Natural killer cell (primary cell): ENCODE measurements around the gene PYGL. TPM values are rescaled to one million over a fixed set of nuclear protein-coding genes. Genes with fewer than 3 reads are reported as not detected.

Experiments used
- ATAC-seq, 3 donors: fragments of 150-1000 bp in 2 of 3; fragments of 200-7000 bp in 1 of 3; cut with Tn5 transposase; 1 replicate in 1 of 3; 2 replicates in 2 of 3; pipeline ENCODE4 v1.10.0; 2021; ENCODE audit warnings: mild to moderate bottlenecking in 2 of 3, moderate library complexity in 2 of 3
- DNase-seq, 2 donors: peaks; one replicate each; pipeline versions ENCODE4 v3.0.0 to v3.0.0-alpha.2; 2013 to 2021; ENCODE audit warnings: mixed read lengths in 1 of 2
- H3K27ac ChIP-seq: one replicate; pipeline ENCODE4 v1.5.1; 2013; ENCODE audit warnings: mild to moderate bottlenecking, low read length
- H3K27me3 ChIP-seq: one replicate; pipeline ENCODE4 v1.6.1; 2013; ENCODE audit warnings: low read length; ENCODE audit not compliant: control insufficient read depth, insufficient read depth
- H3K36me3 ChIP-seq: one replicate; pipeline ENCODE4 v1.6.1; 2013; ENCODE audit warnings: low read length; ENCODE audit not compliant: control insufficient read depth, insufficient read depth
- H3K4me1 ChIP-seq: one replicate; pipeline ENCODE4 v1.6.1; 2013; ENCODE audit warnings: low read length; ENCODE audit not compliant: control insufficient read depth, insufficient read depth
- H3K4me3 ChIP-seq: one replicate; pipeline ENCODE4 v1.5.1; 2013; ENCODE audit warnings: low read length
- H3K9me3 ChIP-seq: one replicate; pipeline ENCODE4 v1.6.1; 2013; ENCODE audit warnings: low read length; ENCODE audit not compliant: control insufficient read depth, insufficient read depth
- H3K27ac Mint-ChIP-seq, 2 donors: one replicate each; pipeline ENCODE4 v1.8.0; 2022; ENCODE audit warnings: mild to moderate bottlenecking in 2 of 2, mixed read lengths in 2 of 2, moderate library complexity in 1 of 2
- H3K27me3 Mint-ChIP-seq, 2 donors: one replicate each; pipeline ENCODE4 v1.8.0; 2022; ENCODE audit warnings: low read depth in 2 of 2, mixed read lengths in 2 of 2
- H3K36me3 Mint-ChIP-seq: one replicate; pipeline ENCODE4 v1.8.0; 2022; ENCODE audit warnings: mixed read lengths
- H3K4me1 Mint-ChIP-seq, 2 donors: one replicate each; pipeline ENCODE4 v1.8.0; 2022; ENCODE audit warnings: mixed read lengths in 2 of 2
- H3K4me3 Mint-ChIP-seq: one replicate; pipeline ENCODE4 v1.8.0; 2022; ENCODE audit warnings: mild to moderate bottlenecking, moderate library complexity, mixed read lengths
- H3K9me3 Mint-ChIP-seq, 2 donors: one replicate each; pipeline ENCODE4 v1.8.0; 2022; ENCODE audit warnings: mixed read lengths in 2 of 2
- CTCF ChIP-seq: fragments of 200-600 bp; IDR thresholded peaks from one replicate; pipeline ENCODE4 v1.8.0; 2022; ENCODE audit warnings: antibody characterized with exemption
- WGBS: methylation state at CpG from one replicate; pipeline ENCODE4 v1.1.7; 2013; ENCODE audit warnings: missing lambda C conversion rate; ENCODE audit not compliant: insufficient coverage; 5-methylcytosine and 5-hydroxymethylcytosine counted together
- intact Hi-C: fragments of 100-400 bp; cut with micrococcal nuclease; formaldehyde crosslinking; loops from one replicate; pipeline ENCODE4 v1.14.2; 2022
- total RNA-seq, 4 donors: library from RNA; stranded (reverse); fragments of 120-200 nt in 1 of 4; gene quantifications; one replicate each; pipeline versions ENCODE4 v1.2.3 to v1.2.4, GENCODE V29; 2013 to 2022

The PYGL gene
- total RNA-seq, 3 donors from 2014 or later (not counting 1 experiment from before 2014, with no cell fraction given) = 2.0 to 22.3 (median 3.2) TPM

- H3K36me3 ChIP-seq = no peaks in the 10 kb centered on the region
- H3K4me1 ChIP-seq = no peaks in the 10 kb centered on the region
- no peaks in the 10 kb centered on the region for H3K9me3 Mint-ChIP-seq
- H3K4me3 ChIP-seq = no peak overlapping the region
- H3K4me3 Mint-ChIP-seq = no peak overlapping the region
- ATAC-seq = no peak
- DNase-seq = no peak
- TF ChIP-seq CTCF = no peak
- H3K27me3 ChIP-seq = no peaks in the 10 kb centered on the region
- 58% methylated on average over 4 of the region's 5 CpGs for WGBS
- H3K36me3 Mint-ChIP-seq = no peaks in the 10 kb centered on the region
- intact Hi-C loops = no loop called here
- H3K27ac Mint-ChIP-seq = no peak overlapping the region
- no peak overlapping the region for H3K27ac ChIP-seq
- H3K9me3 ChIP-seq = no peaks in the 10 kb centered on the region
- H3K27me3 Mint-ChIP-seq = peaks cover 7 to 26% of the 10 kb centered on the region in 2 donors
- H3K4me1 Mint-ChIP-seq = no peaks in the 10 kb centered on the region
These were observed 20.6 kb upstream of the PYGL start for GRCh38 chr14:50964683-50965390.

- H3K4me1 ChIP-seq = no peaks in the 10 kb centered on the region
- H3K4me3 ChIP-seq = no peak overlapping the region
- ATAC-seq (no peak), DNase-seq (no peak)
- H3K27me3 ChIP-seq = no peaks in the 10 kb centered on the region
- H3K27me3 Mint-ChIP-seq = peaks cover 7 to 26% of the 10 kb centered on the region in 2 donors
- no peaks in the 10 kb centered on the region for H3K9me3 Mint-ChIP-seq
- H3K27ac ChIP-seq = no peak overlapping the region
- TF ChIP-seq CTCF = no peak
- 93% methylated on average over 5 of the region's 5 CpGs for WGBS
- H3K27ac Mint-ChIP-seq = no peak overlapping the region
- H3K9me3 ChIP-seq = no peaks in the 10 kb centered on the region
- H3K4me3 Mint-ChIP-seq = no peak overlapping the region
- intact Hi-C loops = no loop called here
- no peaks in the 10 kb centered on the region for H3K4me1 Mint-ChIP-seq
- no peaks in the 10 kb centered on the region for H3K36me3 Mint-ChIP-seq
- no peaks in the 10 kb centered on the region for H3K36me3 ChIP-seq
These were observed 19.6 kb upstream of the PYGL start for GRCh38 chr14:50963919-50964318.

DNA sequence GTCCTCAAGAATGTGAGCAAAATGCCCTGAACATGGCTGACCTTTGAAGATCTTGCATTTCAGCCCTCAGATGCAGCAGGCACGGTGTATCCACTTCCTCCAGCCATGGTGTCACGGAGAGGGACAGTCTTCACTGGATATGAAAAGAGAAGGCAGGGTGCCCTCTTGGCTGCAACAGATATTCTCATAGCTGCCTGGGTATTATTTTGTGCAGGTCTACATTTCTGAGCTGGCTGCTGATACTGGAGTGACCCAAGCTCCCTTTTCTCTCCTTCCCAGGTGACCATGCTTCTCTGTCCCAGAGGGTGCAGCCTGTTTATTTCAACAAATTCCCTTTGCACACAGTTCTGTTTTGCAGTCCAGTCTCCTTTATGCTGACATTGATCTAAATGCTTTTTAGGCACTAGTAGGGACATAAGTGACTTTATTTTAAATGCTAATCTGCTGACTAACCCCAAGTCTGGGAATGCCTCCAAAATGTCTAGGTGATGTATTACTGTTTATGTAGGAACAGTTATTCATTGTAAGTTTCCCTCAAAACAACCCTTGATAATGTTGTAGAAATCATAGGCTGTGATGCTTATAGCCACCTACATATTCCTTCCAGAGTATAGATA is 17.4 kb upstream of the PYGL start:
- DNase-seq = no peak
- intact Hi-C loops = no loop called here
- Mint-ChIP-seq H3K4me3 (no peak overlapping the region), H3K27ac (no peak overlapping the region), H3K4me1 (no peaks in the 10 kb centered on the region), H3K9me3 (no peaks in the 10 kb centered on the region), H3K27me3 (peaks cover 7 to 21% of the 10 kb centered on the region in 2 donors), H3K36me3 (no peaks in the 10 kb centered on the region)
- no peaks in the 10 kb centered on the region for H3K4me1 ChIP-seq
- TF ChIP-seq CTCF = no peak
- WGBS = 30% methylated on average over 2 of the region's 2 CpGs
- no peaks in the 10 kb centered on the region for H3K27me3 ChIP-seq
- H3K9me3 ChIP-seq = no peaks in the 10 kb centered on the region
- H3K36me3 ChIP-seq = no peaks in the 10 kb centered on the region
- ATAC-seq = no peak
- H3K27ac ChIP-seq = no peak overlapping the region
- no peak overlapping the region for H3K4me3 ChIP-seq
